GM19463 (cell line): ENCODE results near the gene DPYSL4.

Experiments
- ATAC-seq: cut with Tn5 transposase; IDR thresholded peaks from one replicate; pipeline ENCODE4 v1.9.1; 2021; ENCODE audit warnings: mild to moderate bottlenecking, moderate library complexity; ENCODE audit not compliant: unreplicated experiment

Gene DPYSL4

DNA sequence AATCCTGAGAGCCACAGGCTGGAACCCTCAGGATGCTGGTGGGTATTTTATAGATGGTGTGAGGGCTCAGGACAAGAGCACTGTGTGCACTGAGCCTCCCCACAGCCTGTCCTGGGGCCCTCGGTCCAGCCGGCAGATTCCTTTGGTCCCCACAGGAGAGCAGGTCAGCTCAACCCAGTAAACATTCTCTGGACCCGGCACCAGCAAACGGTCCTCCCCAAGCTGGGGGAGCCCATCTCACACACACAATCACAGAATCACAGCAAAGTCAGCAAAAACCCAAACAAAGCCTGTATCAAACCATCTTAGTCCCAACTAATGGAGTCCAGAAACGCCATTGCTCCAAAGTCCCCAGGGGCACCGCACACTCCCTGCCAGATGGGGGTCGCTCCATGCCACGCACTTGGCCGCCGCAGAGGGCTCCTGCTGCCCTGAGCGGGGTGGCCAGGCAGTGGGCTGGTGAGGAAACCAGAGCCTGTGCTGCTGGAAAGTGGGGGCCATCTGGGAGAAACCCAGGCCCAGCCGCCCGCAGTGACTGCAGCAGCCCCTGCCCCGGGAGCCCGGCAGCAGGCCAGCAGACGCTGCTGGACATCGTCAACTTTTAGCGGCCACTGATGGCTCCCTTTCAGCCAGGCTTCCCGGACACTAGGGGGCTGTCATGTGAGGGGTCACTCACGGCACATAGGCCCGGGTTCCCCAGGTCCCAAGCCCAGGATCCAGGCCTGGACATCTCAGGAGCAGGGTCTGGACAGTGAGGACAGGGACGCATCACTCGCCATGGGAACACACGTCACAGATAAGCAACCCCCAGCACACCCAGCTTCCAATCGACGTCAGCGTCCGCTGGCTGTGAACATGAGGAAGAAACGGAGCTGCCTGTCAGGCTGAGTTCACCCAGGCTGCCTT lies 52.6 kb downstream of the DPYSL4 start:
- no peak for ATAC-seq

DNA sequence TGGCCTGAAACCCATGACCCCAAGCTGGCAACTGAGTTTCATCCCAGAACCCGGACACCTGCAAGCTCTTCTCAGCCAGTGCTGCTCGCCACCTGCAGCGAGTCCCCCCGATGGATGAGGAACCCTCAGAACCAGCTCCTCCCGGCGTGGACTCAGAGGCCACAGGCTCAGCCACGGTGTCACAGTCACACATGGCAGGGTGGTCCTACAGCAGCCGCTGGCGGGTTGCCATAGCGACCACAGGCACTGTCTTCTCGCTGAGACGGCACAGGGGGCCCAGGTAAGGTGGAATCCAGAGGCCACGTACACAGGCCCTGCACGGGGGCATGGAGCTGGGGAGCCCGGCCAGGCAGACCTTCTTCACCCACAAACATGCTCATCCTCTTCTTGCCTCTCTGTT lies 53.4 kb downstream of the DPYSL4 start:
- no peak for ATAC-seq

DNA sequence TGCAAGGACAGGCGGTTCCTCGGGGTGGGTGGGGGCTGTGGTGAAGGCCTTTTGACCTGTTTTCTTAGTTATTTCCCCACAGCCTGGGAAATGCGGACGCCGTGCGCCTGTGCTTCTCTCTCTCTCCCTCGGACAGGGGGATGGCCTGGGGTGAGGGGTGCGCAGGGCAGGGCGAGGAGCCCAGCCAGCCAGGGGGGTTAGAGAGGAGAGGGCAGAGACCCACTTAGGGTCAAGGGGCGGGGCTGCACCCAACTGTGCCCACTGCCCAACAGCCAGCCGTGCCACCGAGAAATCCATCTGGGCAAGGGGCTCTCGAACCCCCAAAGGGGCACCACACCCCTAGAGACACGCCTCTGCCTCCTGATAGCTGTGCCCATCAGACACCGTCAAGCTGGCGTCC lies 53.8 kb downstream of the DPYSL4 start:
- ATAC-seq = no peak

DNA sequence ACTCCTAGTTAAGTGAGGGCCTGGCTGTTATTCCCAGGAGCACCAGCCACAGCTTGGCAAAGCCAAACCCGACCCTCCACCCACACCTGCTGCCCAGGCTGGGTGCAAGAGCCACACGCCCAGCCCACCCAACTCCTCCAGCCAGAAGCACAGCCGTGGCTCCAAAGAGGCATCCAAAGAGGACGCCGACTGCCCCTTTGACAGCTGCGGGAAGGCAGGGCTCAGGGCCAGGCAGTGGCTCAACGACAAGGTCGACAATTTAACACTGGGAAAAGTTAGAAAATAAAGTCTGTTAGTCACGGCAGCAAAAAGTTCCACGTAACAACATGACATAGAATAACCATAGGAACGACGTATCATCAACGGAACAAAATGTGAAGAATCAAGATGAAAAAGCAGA lies 54.3 kb downstream of the DPYSL4 start:
- ATAC-seq = no peak

DNA sequence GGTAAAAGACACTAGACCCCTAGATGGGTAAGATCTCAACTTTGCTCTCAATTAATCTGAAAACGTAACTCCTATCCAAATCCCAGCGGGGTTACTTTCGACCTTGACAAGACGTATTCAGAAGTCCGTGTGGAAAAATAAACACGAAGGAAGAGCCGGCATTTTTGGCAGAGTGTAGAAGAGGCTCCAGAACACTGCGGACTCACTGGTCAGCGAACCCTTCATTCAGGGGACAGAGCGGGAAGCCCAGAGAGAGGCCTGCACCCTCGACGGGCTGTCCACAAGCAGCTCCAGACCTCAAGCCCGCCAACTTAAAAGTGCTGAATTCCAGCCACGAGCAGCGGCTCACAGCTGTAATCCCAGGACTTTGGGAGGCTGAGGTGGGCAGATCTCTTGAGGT lies 54.7 kb downstream of the DPYSL4 start:
- no peak for ATAC-seq

DNA sequence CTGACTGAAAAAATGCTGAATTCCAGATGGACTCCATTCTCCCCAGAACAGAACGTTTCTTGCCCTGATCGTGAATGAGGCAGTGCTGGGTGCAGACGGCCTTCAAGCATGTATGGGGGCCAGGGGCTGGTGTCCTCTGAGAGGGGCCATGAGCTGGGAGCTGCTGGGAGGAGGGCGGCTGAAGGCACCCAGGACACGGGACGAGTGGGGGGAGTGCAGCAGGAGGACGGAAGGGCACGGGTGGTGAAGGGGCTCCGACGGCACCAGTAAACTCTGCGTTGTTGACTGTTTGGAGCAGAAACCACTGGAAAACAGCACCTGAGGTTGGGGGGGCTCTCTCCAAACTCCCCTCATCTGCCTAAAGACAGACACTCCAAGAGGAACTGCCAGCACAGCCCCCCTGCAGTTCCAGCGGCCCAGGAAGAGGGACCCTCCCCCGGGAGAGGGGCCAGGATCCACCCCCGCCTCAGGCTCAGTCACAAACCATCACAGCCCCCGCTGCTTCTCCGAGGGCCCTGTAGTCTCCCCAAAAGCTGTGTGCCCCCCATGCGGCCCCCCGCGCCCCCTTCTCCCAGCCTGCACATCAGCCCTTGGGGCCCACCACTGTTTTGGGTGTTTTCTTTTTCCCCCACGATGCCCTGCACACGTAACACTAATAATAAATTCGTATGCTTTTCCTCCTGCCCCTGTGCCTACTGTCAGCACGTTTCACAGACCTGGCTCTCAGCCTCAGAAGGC lies 55.5 kb downstream of the DPYSL4 start:
- no peak for ATAC-seq

DNA sequence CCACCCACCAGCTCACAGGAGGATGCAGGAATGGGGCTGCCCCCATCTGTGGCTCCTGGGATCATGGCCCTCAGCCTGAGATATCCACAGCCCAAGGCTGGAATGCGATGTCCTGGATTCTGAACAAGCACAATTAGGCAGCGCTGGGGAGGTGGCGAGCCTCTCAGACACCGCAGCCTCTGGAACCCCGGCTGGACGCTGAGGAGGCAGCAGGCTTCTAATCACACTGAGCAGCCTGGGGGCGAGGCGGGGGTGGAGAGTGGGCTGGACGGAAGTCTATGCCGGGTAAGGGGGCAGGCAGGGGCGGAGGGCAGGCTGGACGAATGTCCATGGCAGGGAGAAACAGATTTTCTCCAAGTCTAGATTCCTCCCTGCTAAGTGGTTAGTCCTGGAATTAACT lies 56.4 kb downstream of the DPYSL4 start:
- ATAC-seq = no peak

DNA sequence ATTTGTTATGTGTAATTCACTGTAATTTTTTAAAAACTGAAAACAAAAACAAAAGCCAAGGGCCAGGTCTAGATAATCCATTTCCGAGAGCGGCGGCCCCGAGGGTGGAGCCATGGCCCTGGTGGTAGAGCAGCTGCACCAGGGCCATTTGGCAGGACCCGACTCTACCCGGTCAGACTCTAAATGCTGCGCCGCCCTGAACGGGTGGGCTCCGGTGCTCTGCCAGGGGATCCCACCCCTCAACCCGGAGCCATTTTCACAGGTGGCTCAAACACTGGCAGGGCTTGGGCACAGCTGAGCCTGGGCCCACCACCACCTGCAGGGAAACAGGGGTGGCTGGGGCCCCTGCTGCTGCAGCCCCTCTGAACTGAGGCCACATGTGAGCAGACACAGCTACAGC lies 56.9 kb downstream of the DPYSL4 start:
- no peak for ATAC-seq

DNA sequence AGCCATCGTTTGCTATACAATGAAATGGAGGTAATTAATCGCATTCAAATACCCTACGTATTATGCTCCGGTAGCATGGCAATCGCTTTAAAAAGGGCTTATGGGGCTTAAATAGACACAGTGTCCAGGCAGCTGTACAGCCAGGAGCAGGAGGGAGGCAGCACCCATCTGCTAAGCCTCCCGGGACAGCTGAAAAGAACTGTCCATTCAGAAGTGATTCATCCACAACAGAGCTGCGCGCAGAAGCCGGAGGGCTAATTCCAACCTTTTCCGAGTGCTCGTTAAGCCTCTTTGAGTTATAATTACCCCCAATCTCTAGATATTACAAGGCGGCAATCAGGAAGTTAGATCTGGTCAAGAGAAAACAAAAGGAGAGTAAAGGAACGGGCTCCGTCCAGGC lies 58.3 kb downstream of the DPYSL4 start:
- no peak for ATAC-seq

DNA sequence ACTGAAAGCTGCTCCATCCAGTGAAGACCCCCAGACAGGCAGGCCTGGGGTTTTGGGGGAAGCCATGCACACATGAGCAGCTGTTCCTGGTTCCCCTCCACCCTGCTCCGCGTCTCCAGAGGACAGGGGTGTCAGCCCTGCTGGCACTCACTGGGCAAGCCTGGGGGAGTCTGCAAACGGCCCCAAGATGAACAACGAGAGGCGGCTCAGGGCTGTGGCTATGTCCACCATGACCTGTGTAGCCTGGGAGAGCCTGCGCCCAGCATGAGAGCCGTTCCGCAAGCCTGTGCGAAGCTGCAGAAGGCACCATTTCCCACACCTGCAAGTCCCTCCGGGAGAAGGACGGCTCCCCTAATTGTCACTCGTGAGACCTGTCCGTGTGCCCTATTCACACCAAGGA lies 59.5 kb downstream of the DPYSL4 start:
- ATAC-seq = no peak

DNA sequence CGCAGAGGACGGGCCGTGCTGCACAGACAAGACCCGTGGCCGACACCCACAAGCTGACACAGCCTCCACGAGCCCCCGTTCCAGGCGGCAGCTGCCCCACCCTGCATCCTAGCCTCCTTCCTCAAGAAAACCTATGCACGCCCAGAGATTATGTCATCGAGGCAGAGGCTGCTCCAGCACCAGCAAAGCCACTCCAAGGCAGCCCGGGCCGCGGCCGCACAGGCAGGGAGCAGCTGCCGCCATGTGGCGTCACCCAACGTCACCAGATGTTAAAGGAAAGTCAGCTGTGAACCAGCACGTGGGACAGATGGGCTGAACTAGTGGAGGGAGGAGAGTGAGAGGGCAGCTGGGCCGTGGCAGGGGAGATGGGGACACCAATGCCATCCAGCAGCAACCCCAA lies 61.2 kb downstream of the DPYSL4 start:
- ATAC-seq = no peak

DNA sequence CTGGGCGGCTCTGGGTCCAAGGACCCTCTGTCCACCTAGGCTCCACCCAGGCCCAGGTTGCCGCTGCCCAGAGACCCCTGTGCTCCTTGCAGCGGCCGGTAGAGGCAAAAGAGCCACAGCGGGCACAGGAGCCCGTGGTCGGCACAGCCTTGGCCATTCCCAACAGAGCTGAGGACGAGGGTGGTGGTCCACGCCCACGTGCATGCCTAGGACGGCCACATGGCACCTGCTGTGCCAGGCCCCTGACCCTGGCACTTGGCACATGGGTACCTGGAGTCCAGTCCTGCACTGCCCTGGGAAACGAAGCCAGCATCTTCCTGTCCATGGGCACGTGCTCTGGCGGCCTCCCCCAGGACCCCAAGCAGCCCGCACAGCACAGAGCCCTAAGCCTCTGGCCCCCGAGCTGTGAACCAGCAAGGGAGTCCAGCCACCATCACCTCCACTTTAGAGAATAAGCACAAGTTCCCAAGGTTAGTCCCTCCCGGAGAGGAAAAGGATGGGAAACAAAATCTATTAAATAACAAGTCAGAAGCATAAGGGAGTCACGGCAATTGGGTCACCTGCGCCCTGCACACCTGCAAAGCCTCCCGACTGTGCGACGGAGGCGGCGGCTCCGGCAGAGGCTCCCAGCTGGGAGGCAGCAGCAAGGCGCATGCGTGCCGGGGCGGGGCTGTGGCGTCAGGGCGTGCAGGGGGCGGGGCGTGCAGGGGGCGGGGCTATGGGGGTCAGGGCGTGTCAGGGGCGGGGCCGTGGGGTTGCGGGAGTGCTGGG lies 61.9 kb downstream of the DPYSL4 start:
- ATAC-seq = no peak

DNA sequence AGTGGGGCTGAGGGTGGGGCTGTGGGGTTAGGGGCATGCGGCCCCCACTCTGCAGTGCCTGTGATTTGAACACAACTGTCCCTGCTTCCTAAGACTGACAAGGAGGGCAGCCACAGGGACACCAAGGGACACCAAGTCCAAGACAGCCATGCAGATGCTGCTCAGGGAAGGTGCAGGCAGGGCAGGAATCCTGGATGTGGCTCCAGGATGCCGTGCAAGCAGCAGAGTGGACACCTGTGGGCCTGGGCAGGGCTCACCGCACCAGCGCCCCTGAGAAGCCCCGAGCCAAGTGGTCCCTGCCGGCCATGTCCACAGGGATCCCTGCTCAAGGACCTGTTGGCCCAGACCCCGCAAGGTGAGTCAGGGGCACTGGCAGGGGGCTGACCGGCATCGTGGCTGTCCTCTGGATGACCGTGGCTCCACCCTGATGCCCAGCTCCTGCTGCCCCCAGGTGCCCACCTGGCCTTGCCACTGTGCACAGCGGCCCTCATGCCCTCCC lies 62.5 kb downstream of the DPYSL4 start:
- ATAC-seq = no peak

DNA sequence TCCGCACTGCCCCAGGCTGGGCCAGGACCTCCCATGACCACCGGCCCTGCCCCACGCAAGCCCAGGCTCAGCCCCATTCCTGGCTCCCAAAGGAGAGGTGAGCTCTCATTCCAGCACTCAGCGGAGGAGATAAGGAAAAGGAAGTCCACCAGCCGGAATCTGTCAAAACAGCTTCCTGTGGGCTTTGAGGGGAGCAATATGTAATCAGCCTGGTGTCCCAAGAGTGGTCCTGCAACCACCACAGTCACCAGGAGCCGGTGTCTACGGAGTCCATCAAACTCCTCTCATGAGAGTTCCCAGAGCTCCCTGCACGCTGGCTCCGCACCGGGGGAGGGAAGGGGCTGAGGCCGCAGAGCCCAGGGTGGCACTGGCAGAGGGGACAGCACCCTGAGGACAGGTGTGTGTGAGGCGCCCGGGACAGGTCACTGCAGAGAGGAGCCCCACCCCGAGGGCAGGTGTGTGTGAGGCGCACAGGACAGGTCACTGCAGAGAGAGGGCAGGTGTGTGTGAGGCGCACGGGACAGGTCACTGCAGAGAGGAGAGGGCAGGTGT lies 63.2 kb downstream of the DPYSL4 start:
- no peak for ATAC-seq

DNA sequence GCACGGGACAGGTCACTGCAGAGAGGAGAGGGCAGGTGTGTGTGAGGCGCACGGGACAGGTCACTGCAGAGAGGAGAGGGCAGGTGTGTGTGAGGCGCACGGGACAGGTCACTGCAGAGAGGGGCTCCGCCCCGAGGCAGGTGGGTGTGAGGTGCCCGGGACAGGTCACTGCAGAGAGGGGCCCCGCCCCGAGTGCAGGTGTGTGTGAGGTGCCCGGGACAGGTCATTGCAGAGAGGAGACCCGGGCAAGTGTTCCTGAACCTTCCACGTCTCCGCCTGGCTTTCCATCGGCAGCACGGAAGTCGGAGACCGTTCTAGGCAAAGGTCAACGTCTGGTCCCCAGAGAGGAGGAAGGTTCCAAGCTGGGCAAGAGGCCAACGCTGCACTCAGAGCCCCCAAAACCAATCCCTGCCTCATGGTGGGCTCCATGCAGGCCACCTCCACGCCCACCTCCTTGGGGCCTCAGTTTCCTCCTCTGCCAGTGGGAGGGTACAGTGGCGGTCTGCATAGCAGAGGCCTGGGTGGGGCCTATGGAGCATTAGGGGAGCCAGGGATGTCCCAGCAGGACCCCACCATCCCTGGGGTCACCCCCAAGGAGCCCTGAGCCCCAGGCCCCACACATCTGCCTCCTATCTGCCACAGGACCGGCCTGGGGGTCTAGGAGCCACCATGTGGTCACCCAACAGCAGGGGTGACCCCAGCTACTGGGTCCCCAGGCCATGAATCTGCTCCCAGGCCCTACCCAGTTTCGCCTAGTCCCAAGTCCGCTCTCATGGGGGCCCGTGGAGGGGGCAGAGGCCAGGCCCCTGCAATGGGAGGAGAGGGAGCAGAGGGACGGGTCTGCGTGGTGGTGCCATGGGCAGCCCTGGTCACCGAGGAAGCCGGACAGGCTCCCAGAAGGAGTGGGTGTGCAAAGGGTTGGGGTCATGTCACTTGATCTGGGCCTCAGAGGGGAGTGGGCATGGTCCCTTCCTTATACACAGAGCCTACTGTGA lies 64.0 kb downstream of the DPYSL4 start:
- ATAC-seq = no peak

DNA sequence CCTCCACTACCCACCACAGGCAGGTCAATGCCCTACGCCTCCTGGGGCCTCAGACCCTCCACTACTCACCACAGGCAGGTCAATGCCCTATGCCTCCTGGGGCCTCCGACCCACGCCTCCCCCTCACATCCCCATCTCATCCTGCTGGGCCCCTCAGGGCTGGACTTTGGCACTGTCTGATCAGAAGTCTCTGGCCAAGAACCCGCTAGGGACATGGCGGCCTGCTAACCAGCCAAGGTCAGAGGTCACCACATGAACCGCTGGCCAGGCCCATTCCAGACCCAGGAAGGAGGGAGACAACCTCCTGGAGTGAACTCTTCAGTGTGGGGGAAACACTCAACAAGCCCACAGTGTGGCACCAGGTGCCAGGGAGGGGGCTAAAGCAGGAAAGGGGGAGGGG lies 65.2 kb downstream of the DPYSL4 start:
- ATAC-seq = no peak

DNA sequence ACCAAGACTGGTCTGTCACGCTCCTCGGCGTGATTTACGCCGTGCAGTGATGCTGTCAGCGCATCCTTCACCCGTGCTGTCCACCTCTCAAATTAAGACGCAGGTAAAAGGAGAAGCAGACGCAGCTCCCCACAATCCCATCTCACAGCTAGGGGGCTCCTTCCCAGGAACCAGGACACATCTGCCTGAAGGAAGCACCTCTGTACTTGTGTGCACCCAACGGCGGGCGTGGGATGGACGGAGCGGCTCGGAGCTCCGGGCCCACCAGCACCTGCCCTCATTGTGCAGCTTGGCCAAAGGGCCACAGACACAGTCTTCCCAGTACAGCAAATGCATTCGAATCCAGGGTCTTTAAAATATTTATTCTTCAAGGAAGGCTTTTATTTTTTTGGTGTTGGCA lies 65.7 kb downstream of the DPYSL4 start:
- no peak for ATAC-seq

DNA sequence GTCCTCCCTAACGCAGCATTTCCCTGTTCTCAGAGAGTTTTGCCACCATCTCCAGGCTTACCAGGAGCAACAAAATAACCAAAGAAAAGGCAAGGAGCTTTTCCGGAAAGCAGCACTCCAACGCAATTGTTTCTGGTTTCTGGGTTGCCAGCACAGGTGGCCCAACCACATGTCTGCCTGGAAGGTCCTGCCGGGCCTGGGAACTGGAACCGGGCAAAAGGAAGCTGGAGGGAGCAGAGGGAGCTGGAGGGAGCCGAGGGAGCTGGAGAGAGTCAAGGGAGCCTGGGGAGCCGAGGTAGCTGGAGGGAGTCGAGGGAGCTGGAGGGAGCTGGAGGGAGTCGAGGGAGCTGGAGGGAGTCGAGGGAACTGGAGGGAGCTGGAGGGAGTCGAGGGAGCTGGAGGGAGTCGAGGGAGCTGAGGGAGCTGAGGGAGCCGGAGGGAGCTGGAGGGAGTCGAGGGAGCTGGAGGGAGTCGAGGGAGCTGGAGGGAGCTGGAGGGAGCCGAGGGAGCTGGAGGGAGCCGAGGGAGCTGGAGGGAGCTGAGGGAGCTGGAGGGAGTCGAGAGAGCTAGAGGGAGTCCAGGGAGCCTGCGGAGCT lies 66.4 kb downstream of the DPYSL4 start:
- no peak for ATAC-seq

DNA sequence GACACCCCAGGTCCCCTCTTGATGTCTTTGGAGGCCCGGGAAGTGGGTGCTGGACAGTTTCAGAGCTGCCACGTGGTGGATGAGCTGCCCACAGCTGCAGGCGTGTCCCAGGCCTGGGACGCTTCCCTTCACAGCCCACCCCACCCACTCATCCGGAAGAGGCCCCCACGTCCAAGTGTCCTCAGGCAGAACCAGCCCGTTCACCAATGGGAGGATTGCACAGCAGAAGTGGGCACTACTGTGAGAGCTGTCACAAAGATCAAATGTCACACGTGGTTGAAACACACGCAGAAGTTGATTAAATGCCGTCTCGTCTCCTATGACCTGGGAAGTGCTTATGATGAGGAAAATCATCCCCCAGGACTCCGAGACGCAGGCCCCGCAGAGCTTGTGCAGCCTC lies 68.1 kb downstream of the DPYSL4 start:
- no peak for ATAC-seq
